HG03571 (cell line): ENCODE results near the gene ZSWIM1.

Experiments
- ATAC-seq: cut with Tn5 transposase; IDR thresholded peaks from one replicate; pipeline ENCODE4 v1.9.1; 2021; ENCODE audit not compliant: unreplicated experiment

ZSWIM1 gene

GRCh38 chr20:45880988-45881788, at the start of gene ZSWIM1:
ZSWIM1 (plus strand) TSS chr20:45881227; CDS start chr20:45882593, 1,366 bp downstream.
- ATAC-seq = peak; percentile 93

GRCh38 chr20:45832619-45833018, 48.4 kb upstream of the ZSWIM1 start:
- no peak for ATAC-seq

GRCh38 chr20:45833030-45833882, 47.8 kb upstream of the ZSWIM1 start, which contains the start of gene SNX21:
SNX21 (plus strand) TSS chr20:45833799; CDS start chr20:45833920, 121 bp downstream.
- no peak for ATAC-seq

- no peak for ATAC-seq
Observed at GRCh38 chr20:45833883-45834796, 46.9 kb upstream of the ZSWIM1 start.

- no peak for ATAC-seq
Observed at GRCh38 chr20:45834797-45835161, 46.2 kb upstream of the ZSWIM1 start.

DNA sequence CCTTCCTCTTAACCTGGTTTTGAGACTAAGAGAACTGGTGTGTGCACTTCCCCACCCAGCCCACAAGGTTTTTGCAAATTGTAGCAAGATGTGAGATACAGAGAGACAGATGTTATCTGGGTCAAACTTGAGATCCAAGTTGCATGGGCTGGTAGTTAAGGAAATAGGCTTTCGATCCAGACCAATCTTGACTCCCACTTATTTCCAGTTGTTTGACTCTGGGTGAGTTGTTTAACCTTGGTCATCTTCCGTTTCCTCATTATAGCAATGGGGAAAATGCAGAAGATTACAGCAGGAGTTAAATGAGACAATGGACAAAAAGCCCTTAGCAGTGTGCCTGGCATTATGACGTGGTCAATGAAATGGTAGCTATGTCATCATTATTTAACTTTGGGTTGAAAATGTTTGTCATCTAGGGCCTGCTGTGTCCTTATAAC, 45.7 kb upstream of the ZSWIM1 start:
- ATAC-seq = no peak

DNA sequence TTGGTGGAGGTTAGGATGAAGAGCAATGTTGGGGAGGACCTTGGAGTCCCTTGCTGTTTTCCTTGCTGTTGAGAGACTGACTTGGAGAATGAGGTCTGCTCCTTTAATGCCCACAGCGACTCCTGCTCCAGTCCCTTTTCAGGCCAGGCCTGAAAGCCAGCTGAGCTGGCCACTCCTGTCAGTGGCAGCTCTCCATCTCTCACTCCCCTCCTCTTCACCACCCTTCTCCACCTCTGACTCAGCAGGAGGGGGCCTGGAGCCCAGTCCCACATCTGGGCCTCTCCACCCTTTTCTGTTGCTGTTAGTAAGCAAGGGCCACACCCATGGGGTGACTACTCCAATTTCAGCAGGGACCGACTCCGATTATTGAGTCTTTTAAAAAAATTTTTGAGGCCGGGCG, 45.2 kb upstream of the ZSWIM1 start:
- ATAC-seq = no peak

DNA sequence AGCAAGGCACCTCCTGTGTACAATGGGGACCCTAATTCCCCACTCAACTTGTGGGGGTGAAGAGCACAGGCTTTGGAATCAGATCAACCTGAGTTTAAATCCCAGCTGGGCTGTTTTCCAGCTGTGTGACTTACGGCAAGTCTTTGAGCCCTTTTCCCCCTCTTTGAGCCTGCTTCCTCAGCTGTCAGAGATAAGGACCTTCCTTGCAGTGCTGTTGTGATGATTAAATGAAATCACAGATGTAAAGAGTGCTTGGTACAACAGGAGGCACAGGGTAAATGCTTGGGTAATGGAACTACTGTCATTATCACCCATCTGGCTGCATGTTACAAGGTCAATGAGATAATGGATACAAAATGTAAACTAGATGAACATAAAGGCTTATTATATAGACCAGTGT, 44.2 kb upstream of the ZSWIM1 start:
- ATAC-seq = no peak

GRCh38 chr20:45840700-45841198, 40.3 kb upstream of the ZSWIM1 start:
- ATAC-seq = no peak

- no peak for ATAC-seq
Observed at GRCh38 chr20:45841407-45842129, 39.5 kb upstream of the ZSWIM1 start.

- no peak for ATAC-seq
Observed at GRCh38 chr20:45842169-45842812, 38.7 kb upstream of the ZSWIM1 start.

- no peak for ATAC-seq
Observed at GRCh38 chr20:45843506-45843905, 37.5 kb upstream of the ZSWIM1 start.

DNA sequence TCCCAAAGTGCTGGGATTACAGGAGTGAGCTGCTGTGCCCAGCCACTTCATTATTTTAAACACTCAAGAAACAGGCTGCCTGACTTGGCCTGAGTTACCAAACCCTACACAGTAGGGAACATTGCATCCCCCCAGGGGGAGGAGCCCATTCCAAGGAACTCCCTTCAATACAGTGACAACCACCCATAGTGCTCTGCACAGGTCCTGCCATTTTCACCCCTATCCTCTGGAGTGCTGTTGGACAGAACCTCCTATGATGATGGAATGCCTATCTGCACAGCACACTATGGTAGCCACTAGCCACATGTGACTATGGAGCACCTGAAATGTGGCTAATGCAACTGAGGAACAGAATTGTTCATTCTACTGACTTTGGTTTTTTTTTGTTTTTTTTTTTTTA, 35.6 kb upstream of the ZSWIM1 start:
- ATAC-seq = no peak

DNA sequence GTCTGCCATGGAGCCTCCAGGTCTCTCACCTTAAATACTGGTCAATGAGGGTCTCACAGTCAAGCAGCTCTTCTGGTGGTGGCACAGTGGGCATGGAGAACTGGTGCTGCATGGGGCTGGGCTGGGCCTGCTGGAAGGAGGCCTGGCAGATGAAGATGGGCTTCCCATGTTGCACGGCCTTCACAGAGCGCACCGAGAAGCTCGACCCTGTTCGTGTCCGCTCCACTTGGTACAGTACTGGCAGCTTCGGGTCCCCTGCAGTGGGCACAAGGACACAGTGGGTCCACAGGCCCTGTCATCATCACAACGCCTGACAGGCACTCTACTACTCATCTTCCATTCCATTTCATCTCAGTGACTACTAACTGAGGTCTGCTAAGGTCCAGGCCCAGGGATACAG, 32.6 kb upstream of the ZSWIM1 start:
- no peak for ATAC-seq

DNA sequence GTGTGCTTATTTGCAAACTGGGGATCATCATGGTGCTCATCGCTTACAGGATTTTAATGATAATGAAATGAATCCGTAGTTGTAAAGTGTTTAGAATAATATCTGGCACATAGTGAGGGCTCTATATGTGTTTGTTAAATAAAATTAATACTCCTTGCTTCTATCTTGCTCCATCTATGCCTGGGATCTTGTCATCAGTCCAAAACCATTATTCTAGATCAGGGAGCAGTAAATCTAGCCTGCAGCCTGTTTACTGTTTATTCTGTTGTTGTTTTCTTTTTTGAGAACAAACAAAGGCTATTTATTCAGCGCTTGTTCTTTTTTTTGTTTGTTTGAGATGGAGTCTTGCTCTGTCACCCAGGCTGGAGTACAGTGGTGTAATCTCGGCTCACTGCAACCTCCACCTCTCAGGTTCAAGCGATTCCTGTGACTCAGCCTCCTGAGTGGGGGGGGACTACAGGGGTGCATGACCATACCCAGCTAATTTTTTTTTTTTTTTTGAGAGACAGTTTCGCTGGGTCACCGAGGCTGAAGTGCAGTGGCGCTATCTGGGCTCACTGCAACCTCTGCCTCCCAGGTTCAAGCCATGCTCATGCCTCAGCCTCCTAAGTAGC, 32.0 kb upstream of the ZSWIM1 start:
- no peak for ATAC-seq

GRCh38 chr20:45850238-45850637, 30.8 kb upstream of the ZSWIM1 start:
- no peak for ATAC-seq

- ATAC-seq = no peak
Observed at GRCh38 chr20:45850926-45851325, 30.1 kb upstream of the ZSWIM1 start.

DNA sequence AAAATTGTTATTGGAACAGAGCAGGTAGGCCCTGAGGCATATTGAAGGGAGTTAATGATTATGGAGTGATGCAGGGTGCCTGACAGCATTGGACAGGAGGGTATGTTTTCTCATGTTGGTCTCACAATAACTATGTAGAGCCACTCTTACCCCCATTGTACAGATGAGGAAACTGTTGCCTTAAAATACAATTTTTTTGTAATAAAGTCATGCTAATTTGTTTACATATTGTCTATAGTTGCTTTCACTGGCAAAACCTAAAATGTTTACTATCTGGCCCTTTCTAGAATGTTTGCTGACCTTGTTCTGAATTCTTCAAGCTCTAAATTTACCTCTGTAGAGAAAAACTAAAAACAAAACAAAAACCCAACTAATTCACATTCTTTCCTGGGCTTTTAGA, 29.5 kb upstream of the ZSWIM1 start:
- ATAC-seq = no peak

GRCh38 chr20:45852326-45852725, 28.7 kb upstream of the ZSWIM1 start:
- no peak for ATAC-seq
